ENCODE measurements around the gene PPP3CA. TPM values are rescaled to one million over a fixed set of nuclear protein-coding genes. Genes with fewer than 3 reads are reported as not detected.

Gene PPP3CA
- total and polyA plus RNA-seq, 2 of the 8 experiments (the other 6 are each of a cell fraction or from before 2014, with no cell fraction given) = 7.9 to 35.0 TPM

DNA sequence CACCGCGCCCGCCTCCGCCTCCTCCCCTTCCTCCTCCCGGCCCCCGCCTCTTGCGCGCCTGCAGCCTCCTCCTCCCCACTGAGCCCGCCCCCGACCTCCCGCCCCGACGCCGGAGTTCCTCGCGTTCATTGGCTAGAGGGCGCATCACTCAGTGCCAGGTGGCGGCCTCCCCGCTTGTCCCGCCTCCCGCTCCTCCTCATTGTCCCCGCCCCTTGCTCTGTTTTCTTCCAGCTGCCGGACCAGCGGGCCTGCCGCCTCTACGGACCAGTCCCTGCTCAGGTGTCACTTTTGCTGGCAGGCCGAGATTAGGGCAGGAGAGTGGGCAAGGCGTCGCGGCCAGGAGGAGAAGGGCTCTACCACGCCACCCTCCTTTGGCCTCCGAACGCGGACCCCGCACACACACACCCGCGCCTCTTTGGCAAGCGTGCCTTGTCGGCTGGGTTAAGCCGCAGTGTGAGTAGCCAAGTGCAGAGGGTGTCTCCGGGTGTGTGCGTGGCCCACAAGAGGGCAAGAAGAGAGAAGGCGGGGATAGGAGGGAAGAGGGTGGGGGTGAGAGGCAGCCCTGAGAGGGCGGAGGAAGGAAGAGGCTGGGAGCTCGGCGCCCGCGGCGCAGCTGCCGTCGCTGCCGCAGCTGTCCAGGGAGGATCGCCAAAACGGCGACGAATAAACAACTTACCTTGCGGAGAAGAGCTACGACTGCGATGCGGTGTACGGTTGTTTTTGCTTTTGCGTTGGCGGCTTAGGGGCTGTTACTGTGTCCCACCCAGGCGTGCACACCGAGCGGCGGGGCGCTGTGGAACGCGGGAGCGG lies 436 bp upstream of the PPP3CA start (continued):
- TF ChIP-seq KDM4A (IDR thresholded peaks at IDR 0.05; ENCODE audit: low read depth, low read length, severe bottlenecking) (peak; percentile 88), JUND (IDR thresholded peaks at IDR 0.05; ENCODE audit: low read length) (no peak), SIN3A (conservative IDR thresholded peaks at IDR 0.05 in 1 of 2, IDR thresholded peaks at IDR 0.05 in 1 of 2; ENCODE audit: low read depth in 1 of 2, low read length in 2 of 2) (peak; percentile 26 to 36; a peak in 2 of 4 replicates), GTF2F1 (IDR thresholded peaks at IDR 0.05; ENCODE audit: borderline replicate concordance, low read depth, low read length) (no peak), SP4 (IDR thresholded peaks at IDR 0.05; ENCODE audit: low read length) (no peak; the same call in 1 of the 2 replicates), BRCA1 (IDR thresholded peaks at IDR 0.05; ENCODE audit: low read depth, low read length) (no peak), TAF1 (IDR thresholded peaks at IDR 0.05; ENCODE audit: low read depth, low read length) (0 out of 2 replicates have a peak, but pooled peaks have one; percentile 54), RAD21 (IDR thresholded peaks at IDR 0.05 in 1 of 2, conservative IDR thresholded peaks at IDR 0.05 in 1 of 2; ENCODE audit: low read depth in 2 of 2, low read length in 2 of 2) (peak in 1 of 2 experiments; percentile 0; a peak in 1 of 4 replicates), KDM5A (IDR thresholded peaks at IDR 0.05; ENCODE audit: low read length) (no peak), EGR1 (IDR thresholded peaks at IDR 0.05; ENCODE audit: borderline replicate concordance, low read depth, low read length) (peak; percentile 26; the same call in 1 of the 2 replicates), POLR2AphosphoS5 (IDR thresholded peaks at IDR 0.05; ENCODE audit: low read depth, low read length) (peak; percentile 32; the same call in 1 of the 2 replicates), TCF12 (IDR thresholded peaks at IDR 0.05; ENCODE audit: low read depth, low read length) (no peak), CREB1 (IDR thresholded peaks at IDR 0.05) (no peak; the same call in 1 of the 2 replicates), GABPA (IDR thresholded peaks at IDR 0.05; ENCODE audit: borderline replicate concordance, insufficient read depth, low read length) (no peak), CHD2 (IDR thresholded peaks at IDR 0.05; ENCODE audit: low read length) (peak; percentile 57)
- TF ChIP-seq, protein P1, sequence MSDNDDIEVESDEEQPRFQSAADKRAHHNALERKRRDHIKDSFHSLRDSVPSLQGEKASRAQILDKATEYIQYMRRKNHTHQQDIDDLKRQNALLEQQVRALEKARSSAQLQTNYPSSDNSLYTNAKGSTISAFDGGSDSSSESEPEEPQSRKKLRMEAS (IDR thresholded peaks at IDR 0.05) = no peak
- TF ChIP-seq, protein P2, sequence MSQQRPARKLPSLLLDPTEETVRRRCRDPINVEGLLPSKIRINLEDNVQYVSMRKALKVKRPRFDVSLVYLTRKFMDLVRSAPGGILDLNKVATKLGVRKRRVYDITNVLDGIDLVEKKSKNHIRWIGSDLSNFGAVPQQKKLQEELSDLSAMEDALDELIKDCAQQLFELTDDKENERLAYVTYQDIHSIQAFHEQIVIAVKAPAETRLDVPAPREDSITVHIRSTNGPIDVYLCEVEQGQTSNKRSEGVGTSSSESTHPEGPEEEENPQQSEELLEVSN (IDR thresholded peaks at IDR 0.05) = no peak

Measured in H1 (cell line).